ENCODE data around the gene TUBGCP3.

The TUBGCP3 gene

DNA sequence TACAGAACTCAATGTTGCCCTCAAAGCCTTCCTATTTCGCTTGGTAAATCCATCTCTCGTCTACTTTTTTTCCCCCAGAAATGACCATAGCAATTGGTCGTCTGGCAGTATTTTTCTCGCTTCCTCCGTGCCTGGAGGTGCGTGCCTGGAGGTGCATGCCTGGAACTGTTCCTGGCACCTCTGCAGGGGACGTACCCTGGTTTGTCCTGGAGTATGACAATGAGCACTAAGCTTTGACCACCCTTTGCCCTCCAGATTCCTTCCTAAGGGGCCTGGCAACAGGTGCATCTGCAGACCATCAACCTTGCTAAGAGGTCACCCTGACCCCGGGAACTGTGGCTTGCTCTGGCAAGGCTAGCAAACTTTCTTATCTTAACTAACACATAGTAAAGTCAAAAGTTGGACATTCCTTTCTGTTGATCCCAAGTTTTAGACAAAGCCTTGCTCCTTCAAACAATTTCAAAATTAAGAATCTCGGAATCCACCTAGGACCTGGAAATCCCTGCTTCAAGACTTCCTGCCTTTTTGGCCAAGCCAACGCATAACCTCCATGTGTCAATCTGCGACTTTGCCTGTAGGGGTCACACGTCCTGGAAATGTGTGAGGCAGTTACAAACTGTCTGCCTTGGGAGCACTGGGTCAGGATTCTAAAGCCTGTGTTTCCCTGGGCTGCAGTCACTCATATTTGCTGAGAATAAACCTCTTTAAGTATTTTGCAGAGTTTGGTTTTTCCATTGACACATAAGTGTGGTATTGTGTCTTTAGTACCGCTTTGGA, 28.8 kb upstream of the TUBGCP3 start:
- no peak for DNase-seq (ENCODE audit: low read depth)

DNA sequence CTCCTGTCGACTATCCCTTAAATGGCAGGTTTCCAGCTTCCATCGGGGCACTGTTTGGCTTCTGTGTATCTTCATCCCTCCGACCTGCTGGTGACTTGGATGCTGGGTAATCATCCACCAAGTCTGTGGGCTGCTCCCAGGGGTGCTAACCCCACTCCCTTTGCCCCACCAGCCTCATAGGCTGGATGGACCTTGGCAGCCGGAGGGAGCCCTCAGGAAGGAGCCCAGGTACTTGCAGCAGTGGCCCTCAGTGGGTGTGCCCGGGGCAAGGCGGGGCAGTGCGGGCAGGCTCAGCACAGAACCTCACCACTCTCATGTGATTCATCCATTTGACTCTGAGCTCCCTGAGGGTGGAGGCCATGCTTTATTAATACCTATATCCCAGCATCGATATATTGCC, 27.4 kb upstream of the TUBGCP3 start:
- no peak for DNase-seq (ENCODE audit: low read depth)

DNA sequence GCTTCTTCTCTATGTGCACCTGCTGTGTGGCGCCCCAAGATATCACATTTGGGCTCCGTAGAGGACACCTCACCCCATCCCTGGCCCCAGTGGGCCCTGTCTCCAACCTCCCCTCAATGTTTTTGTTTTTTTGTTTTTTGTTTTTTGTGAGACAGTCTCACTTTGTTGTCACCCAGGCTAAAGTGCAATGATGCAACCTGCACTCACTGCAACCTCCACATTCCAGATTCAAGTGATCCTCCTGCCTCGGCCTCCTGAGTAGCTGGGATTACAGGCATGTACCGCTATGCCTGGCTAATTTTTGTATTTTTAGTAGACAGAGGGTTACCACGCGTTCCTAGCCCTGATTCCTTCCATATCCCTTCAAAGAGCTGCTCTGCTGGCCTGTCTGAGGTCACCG, 26.9 kb upstream of the TUBGCP3 start:
- no peak for DNase-seq (ENCODE audit: low read depth)

DNA sequence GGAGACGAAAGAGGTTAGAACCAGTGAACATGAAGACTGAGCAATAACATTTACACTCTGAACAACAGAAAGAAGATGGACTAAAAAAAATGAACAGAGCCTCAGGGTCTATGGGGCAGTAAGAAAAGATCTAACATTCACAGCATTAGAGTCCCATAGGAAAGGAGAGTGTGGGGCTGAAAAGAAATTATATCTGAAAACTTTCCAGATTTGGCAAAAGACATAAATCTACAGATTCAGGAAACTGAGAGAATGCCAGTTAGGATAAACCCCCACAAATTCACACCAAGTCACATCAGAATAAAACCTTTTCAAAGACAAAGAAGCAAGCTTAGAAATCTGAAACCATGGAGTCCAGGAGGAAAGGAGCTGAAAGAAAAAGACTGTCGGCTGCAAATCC, 20.3 kb upstream of the TUBGCP3 start:
- no peak for DNase-seq (ENCODE audit: low read depth)

DNA sequence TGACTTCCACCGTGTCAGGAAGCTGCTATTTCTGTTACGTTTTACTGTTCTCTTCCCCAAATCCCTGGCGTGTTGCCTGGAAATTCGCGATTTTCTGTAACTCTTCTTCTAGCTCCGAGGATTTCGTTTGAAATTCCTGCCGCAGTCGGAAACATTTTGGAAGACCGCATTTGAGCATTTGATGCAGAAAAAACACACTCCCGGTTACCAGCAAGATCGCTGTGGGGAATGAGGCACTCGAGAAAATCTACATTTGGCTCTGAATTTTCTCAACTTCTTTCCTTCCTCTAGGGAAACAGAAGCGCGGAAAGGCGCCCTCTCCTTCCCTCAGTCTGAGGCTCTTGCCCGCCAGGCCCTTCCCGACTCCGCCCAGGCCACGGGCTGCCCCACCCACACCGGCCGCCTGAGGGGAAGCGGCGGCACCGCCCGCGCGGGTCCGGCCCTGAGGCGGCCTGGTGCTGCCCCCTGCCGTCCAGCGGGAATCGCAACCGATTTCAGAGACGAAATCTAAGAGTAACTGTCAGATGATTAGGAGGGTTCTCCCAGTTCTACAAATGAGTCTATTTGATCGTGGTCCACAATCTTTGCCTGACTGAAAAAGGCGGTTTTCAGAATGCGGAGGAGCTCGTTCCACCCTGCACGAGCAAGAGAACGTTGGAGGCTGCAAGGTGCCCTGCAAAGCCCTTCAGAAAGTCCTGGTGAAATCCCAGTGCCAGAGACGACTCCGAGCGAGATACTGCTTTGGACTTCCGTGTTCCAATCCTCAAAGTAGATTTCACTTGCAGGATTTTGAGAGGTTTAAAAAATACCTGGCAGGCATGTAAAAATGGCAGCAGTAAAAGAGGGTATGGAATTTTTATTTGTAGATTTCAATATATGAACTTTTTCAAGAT, 18.4 kb upstream of the TUBGCP3 start:
- peak; percentile 67 for DNase-seq (ENCODE audit: low read depth)

DNA sequence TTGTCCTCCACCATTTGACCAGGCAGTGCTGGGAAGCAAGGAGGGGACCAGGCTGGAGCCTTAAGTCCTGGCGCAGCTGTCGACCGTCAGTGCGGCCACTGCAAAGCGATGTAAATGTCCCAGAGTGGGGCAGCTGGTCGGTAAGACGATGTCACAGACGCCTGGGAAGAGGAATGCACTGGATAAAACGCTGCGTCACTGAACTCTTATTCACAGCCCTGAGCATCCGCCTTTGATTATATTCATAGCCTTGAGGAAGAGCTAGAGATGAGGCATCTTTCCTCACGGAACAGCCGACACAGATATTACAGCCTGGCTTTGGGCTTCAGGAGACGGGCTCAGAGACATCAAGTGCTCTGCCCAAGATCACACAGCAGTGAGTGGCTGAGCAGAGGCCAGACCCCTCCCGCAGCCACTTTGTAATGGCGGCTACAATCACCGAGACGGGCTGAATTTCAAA, 17.6 kb upstream of the TUBGCP3 start:
- no peak for DNase-seq (ENCODE audit: low read depth)

DNA sequence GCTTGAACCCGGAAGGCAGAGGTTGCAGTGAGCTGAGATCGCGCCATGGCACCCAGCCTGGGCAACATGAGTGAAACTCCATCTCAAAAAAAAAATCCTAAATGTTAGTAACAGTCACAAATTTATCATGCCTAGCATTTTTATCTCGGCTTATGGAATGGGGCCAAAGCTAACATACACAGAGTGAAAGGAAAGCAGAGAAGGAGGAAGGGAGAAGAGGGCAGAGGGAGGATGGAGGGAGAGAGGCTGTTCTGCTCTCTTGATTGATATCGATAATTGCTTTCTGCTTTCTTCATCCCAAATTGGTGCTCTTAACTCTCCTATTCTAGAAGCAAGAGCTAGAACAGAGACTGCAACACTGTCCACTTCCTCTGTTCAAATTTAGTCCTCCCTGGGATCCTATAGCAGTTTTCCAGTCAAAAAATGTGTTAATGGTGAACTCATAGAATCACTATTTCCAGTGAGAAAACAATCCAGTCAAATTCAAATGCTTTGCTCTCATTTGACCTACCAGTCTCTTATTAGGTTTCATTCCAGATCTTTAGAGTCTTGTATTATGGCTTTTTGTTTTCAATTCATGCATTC, 15.8 kb upstream of the TUBGCP3 start:
- DNase-seq (ENCODE audit: low read depth): no peak

DNA sequence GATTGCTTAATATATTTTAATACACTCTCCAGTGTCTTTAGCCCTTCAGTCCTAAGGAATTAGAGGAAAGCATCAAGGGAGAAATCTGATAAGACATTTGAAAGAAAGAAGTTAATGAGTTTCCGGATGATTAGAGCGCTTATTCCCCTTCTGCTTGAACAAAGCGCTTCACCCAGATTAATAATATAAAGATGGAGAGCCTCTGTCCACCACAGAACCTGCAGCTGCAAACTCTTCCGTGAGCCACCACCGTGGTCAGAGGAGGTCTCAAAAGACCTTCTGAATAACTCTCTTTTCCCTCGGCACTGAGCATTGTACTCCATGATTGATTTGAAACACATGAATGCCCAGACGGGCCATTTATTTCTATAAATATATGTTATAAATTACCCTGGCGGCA, 14.2 kb upstream of the TUBGCP3 start:
- no peak for DNase-seq (ENCODE audit: low read depth)

DNA sequence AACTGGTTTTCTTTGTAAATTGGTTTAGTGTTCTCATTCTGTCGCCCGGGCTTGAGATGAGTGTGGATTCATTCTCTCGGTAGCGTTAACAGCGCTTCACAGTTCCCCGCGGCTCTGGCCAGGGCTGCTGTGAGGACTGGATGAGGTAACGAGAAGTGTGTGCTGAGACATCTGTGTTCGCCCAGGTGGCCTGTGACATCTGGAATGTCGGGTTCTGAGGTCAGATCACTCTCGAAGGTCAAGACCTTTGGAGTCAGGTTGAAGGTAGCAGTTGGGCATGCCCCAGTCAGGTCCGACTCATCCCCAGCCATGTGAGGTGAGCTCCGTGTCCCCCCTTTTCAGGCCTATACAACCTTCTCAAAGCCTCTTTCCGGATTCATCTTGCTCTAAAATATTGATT, 13.4 kb upstream of the TUBGCP3 start:
- no peak for DNase-seq (ENCODE audit: low read depth)

DNA sequence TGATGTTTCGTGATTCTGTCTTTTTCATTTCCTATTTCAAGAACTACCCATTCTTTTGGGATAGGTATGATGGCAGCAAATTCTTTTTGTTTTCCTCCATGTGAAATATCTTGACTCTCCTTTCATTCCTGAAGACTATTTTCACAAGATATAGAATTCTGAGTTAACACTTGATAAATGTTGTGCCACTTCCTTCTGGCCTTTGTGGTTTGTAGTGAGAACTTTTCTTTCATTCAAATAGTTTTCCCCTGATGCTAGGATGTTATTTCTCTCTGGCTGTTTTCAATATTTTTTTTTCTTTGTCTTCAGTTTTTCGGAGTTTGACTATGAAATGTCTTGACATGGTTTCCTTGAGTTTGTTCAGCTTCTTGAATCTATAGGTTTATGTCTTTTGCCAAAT, 8.3 kb upstream of the TUBGCP3 start:
- no peak for DNase-seq (ENCODE audit: low read depth)

DNA sequence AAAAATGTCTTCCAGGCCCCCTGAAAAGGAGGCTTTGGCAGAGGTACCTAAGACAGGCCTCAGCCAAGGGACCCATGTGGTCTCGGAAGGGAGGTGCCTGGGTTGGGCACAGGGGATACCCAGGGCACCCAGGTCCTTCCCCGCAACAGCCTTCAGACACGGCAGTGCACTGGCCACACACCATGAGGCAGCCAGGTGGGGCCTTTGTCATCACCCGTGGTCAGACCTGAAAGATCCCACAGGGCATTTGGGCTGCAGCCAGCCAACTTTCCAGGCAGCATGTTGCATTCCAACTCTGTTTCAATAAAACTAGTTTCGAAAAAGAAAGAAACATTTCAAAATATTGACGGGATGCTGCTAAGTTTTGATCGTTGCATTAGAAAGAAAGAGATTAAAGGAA, 4.7 kb upstream of the TUBGCP3 start:
- no peak for DNase-seq (ENCODE audit: low read depth)

DNA sequence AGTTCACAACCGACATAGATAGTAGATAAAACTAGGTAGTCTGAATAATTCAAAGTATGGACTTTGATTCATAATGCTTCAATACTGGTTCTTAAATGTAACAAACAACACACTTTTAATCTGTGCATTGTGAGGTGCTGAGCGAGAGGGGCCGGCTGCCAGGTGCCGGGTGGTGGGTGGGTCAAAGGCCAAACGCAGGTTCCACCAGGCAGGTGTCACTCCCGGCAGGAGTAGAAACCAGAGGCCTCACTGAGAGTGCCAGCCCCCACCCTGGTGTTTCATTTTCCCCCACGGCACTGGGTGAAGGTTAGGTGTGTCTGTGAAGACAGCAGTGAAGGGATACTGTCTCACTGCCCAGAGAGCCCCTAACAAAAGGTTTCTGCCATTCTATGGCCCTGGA, 4.2 kb upstream of the TUBGCP3 start:
- no peak for DNase-seq (ENCODE audit: low read depth)

DNA sequence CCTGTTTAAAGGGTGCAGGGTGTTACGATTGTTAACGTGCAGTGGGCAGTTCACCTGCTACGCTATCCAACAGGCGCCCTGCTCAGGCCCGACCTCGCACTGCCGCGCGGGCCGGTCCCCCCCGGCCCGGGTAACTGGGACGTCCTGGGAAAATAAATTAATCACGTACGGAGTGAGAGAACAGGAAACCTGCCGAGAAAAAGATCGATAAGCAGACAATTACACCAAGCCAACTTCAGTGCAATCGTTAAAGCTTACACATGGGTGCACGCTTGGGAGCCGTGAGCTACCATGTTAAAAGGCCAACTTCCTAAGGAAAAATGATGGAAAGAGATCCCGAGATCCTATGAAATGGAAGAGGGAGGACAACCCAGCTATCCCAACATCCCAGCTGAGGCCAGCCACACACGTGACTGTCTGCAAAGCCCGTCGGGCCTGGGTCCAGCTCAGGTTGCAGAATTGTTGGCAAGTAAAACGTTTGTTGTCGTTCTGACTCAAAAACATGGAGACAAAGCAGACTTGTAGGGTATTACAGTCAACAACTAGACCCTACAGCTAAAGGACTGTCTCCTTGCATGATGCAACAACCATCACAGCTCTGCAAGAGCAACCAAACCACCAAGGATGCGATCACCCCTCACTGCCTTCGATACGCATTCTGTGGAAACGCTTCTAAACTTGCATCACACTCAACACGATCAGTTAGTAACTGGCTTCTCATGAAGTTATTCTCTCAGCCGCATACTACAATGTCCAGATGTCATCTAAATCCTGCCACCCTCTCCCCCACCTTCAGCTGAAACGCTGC, 741 bp upstream of the TUBGCP3 start:
- DNase-seq (ENCODE audit: low read depth): no peak

DNA sequence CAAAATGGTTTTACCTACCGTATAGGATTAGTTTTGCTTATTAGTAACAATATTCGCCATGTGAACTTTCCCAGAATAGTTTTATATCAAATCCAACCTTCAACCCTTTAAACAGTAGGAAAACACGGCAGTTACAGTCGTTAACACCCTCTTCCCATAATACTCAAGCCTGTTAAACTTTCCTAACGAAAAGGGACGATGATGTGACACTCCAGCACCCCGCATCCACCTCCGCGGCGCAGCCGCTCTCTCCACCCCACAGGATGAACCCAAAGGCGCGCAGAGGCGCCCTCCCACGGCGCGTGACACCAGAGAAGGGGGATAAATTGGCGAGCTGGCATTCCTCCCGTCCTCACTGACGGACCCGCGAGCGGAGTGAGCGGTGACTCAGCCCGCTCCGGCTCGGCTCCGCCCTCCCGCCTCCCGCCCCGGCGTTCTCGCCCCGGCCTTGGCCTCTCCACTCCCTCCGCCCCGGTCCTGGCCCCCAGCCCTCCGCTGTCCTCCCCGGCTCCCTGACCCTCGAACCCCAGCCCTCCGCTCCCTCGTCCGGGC, 665 bp downstream of the TUBGCP3 start:
- peak; percentile 54 for DNase-seq (ENCODE audit: low read depth)

DNA sequence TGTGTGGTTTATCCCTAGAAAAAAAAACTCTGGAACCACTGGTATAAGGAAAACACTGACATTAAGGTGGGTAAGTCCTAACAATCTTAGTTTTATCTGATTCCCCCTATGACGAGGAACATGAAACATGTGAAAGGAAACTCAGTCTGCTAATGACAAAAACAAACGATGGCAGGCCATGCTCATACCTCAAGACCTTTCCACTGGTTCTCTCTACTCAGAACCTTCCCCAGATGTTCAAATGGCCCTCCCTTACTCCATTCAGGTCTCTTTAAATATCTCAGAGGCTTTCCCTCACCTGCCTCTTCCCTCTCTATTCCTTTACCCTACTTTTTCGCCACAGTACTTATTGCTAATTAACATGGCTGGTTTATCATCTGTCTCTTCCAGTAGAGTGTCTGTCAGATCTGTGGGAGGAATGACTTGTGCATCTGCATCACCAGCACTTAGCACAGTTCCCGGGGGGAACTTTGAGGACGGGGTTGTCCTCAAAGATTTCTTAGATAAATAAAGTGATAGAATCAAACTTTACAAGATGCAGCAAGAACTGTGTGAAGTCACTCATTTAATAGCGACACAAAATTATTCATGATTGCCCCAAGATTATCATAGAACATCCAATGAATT, 1.5 kb downstream of the TUBGCP3 start:
- no peak for DNase-seq (ENCODE audit: low read depth)

DNA sequence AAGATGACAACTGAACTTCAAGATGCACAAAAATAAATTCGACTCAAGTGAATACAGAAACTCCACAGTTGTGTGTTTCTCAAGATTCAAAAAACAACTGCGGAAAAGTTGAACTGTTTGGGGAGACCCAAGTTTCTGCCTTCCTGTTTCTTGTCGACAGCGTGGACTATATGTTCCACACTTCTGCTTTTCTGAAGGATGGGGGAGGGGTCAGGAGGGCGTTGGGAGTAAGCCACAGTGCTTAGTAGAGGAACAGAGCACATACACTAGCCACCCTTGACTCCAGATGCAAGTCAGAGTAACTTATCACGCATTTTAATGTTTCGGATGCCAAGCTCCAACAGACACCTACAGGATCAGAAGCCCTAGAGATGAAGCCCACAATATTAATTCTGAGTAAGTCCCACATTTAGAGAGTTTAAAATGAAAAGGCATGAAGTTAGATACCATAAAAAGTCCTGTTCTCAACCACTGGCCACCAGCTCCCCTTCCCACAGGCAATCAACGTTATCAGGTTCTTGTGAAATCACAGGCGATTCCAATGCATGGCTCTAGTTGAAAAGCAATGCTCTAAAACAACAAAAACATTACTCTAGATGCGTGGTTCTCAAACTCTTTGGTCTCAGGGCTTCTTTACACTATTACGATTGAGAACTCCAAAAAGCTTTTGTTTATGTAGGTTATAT, 4.2 kb downstream of the TUBGCP3 start:
- DNase-seq (ENCODE audit: low read depth): no peak

DNA sequence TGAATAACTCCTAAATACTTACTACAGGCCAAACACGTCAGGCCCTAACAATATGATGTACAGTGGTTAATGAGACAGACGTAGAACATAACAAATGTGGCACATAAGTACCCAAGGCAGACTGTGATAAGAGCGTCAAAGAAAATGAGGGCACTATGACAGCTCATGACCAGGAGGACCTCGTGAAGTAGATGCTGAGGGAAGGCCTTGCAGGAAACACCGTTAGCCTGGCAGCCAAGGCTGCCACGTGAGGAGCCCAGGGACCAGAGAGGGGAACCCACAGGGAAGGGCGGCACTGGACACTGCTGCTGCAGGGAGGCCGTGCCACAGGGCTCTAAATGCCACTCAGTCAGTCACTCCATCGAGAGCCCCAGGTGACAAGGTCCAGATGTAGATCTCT, 5.7 kb downstream of the TUBGCP3 start:
- no peak for DNase-seq (ENCODE audit: low read depth)

DNA sequence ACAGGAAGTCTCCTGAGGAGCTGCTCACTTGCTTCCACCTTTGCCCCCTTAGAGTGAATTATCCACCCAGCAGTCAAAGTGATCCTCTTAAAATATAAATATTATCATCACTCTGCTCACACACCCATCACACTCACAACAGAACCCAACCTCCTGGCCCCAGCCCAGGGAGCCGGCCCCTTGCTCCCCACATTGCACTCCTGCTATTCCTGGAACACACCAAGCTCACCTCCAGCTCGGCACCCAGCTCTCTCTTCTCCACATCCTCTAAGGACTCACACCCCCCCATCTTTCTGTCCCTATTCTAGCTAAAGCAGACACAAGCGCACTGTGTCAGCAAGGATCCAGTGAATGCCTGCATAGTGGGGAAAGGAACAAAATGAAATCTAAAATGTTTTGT, 7.0 kb downstream of the TUBGCP3 start:
- DNase-seq (ENCODE audit: low read depth): no peak

DNA sequence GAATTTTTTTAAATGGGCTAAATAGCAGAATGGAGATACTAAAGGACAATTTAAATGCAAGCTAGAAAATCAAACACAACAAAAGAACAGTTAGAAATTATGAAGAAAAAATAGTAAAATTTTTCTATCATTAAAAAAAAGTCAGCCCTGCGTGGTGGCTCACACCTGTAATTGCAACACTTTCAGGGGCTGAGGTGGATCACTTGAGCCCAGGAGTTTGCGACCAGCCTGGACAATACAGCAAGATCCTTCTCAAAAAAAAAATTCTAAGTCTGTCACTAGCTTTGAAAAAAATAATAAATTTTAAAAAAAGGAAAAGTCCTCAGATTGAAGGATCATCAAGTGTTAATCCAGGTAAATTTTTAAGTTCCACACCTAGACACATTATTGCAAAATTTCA, 7.7 kb downstream of the TUBGCP3 start:
- DNase-seq (ENCODE audit: low read depth): no peak

DNA sequence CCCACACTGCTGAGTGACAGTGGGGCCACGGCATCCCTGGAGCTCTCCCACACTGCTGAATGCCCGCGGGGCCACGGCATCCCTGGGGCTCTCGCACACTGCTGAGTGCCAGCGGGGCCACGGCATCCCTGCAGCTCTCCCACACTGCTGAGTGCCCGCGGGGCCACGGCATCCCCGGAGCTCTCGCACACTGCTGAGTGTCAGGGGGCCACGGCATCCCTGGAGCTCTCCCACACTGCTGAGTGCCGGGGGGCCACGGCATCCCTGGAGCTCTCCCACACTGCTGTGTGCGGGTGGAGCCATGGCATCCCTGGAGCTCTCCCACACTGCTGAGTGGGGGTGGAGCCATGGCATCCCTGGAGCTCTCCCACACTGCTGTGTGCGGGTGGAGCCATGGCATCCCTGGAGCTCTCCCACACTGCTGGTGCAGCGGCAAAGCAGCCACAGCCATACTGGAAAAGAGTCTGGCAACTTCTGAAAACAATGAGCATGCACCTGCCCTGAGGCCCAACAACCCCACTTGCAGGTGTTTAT, 8.6 kb downstream of the TUBGCP3 start:
- no peak for DNase-seq (ENCODE audit: low read depth)

Data from T follicular helper cell (primary cell).